Right renal pelvis (tissue), 4 donors: ENCODE data around the gene OR9Q1. TPM values are rescaled to one million over a fixed set of nuclear protein-coding genes. Genes with fewer than 3 reads are reported as not detected.

Experiments used
- DNase-seq, 4 donors: peaks; one replicate each; pipeline ENCODE4 v3.0.0-alpha.2; 2013; ENCODE audit warnings: low read depth in 4 of 4, low spot score in 3 of 4, missing footprints in 1 of 4
- polyA plus RNA-seq, 4 donors: library from polyadenylated mRNA; unstranded; fragments of 120-200 nt; gene quantifications; one replicate each; pipeline ENCODE4 v1.2.1, GENCODE V29; 2013; ENCODE audit not compliant: insufficient read length in 4 of 4

Gene OR9Q1
- polyA plus RNA-seq, 4 donors = not detected

DNA sequence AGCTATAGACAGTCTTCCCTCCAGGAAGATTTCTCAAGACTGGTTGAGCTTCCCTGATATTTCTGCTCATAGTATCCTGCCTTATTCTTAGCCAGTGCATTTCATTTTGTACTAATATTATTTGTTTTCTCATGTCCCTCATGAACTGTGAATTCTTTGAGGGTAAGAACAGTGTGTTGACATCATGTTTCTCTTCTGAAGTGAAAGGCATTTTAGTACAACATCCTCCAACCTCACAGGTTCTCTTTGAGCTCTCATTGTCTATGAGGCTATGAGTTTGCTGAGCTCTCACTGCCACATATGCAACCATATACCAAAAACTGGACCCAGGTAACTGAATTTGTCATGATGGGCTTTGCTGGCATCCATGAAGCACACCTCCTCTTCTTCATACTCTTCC is 7.0 kb downstream of the OR9Q1 start, which contains the start of gene OR6Q1:
TSS of gene OR6Q1 (plus strand) at position 301 of the 400 bp plus-strand sequence. CDS start at position 301, 0 bp downstream.
- DNase-seq = no peak

GRCh38 chr11:58034471-58034870 is 10.8 kb downstream of the OR9Q1 start:
- no peak for DNase-seq

- no peak for DNase-seq
Measured at GRCh38 chr11:58039589-58039988, 15.9 kb downstream of the OR9Q1 start.

- DNase-seq = no peak
Measured at GRCh38 chr11:58043379-58043778, 19.7 kb downstream of the OR9Q1 start.

- DNase-seq = no peak
Measured at GRCh38 chr11:58046231-58046630, 22.6 kb downstream of the OR9Q1 start.

DNA sequence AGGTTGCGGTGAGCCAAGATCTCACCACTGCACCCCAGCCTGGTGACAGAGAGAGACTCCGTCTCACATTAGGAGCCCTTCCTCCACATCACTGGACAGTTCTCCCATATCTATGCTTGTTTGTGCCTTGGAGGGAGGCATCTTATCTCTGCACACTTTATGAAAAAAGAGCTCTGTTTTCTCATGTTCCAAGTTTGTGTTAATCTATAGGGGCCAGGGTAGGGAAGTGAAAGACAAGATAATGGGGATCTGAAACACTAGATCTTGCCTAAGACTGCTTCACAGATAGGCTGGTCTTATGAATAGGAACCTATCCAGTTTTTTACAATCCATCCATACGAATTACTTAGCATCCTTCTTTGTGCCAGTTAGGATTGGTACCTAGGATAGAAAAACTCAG is 24.1 kb downstream of the OR9Q1 start:
- DNase-seq = no peak

GRCh38 chr11:58055806-58056401 is 32.2 kb downstream of the OR9Q1 start:
- DNase-seq = no peak

DNA sequence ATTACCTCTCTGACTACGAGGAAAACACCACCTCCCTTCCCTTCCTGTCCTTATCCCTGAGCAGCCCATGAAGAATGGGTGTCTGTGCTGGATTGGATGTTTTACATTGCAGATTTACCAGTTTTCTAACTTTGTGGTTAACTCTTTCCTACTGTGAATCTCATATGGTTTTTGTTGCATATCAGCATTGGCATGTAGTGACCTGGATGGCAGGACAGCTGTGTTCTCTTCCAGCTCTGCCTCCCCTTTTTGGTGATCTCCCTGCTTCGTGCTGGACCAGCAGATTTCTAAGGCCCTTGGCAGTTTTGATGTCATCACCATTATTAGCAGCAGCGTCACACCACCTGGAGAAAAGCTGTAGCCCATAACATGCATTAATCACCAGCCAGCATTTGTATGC is 33.8 kb downstream of the OR9Q1 start:
- DNase-seq = no peak

- no peak for DNase-seq
Measured at GRCh38 chr11:58058276-58059006, 34.8 kb downstream of the OR9Q1 start.

GRCh38 chr11:58059007-58059350 is 35.3 kb downstream of the OR9Q1 start:
- no peak for DNase-seq

DNA sequence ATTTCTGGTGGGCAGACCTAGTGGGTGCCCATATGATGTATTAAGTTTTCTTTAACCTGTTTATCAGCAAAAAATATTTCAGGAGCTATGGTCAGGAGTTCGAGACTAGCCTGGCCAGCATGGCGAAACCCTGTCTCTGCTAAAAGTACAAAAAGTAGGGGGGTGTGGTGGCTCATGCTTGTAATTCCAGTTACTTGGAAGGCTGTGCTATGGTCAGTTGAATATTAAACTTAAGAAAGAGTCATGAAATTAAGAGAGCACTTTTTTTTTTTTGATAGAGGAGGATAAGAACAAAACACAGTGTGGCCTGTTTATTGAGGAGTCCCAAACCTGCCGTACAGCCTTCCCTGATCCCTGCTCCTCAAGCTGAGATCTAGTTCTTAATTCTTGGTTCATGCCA is 36.9 kb downstream of the OR9Q1 start:
- DNase-seq = no peak

GRCh38 chr11:58060939-58061672 is 37.4 kb downstream of the OR9Q1 start:
- no peak for DNase-seq

- DNase-seq = no peak
Measured at GRCh38 chr11:58061813-58062212, 38.1 kb downstream of the OR9Q1 start.

GRCh38 chr11:58067685-58068084 is 44.0 kb downstream of the OR9Q1 start:
- DNase-seq = no peak

DNA sequence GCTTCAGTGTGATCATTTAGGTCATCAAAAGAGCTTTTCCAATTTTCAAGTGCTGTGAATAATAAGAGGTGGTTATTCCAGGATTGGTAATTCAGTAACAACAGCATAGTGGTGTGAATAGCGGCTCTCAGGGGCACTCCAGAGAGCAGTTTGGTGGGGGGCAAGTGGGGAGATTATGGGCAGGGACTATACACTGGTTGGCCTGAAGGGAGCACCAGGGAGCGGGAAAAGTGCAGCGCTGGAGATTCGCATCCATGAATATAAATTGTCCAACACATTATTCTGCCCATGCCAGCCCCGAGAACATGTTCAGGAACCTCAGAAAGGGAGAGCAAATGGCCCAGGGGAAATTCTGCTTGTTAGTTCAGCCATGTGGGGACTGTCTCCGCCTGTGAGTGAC is 45.0 kb downstream of the OR9Q1 start:
- DNase-seq = no peak

- DNase-seq = no peak
Measured at GRCh38 chr11:58070585-58070984, 46.9 kb downstream of the OR9Q1 start.

GRCh38 chr11:58075781-58076180 is 52.1 kb downstream of the OR9Q1 start:
- no peak for DNase-seq

DNA sequence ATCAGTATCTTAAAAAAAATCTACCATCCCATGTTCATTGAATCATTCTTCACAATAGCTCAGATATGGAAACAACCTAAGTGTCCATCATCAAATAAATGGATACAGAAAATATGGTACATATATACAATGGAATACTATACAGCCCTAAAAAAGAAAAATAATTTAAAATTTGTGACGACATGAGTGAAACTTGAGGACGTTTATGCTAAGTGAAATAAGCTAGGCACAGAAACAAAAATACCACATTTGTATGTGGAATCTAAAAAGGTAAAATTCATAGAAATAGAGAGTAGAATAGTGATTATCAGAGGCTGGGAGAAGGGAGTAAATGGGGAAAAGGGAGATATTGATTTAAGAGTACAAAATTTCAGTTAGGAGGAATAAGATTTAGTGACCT is 62.8 kb downstream of the OR9Q1 start:
- DNase-seq = no peak

GRCh38 chr11:58097437-58097836 is 73.8 kb downstream of the OR9Q1 start:
- DNase-seq = no peak

DNA sequence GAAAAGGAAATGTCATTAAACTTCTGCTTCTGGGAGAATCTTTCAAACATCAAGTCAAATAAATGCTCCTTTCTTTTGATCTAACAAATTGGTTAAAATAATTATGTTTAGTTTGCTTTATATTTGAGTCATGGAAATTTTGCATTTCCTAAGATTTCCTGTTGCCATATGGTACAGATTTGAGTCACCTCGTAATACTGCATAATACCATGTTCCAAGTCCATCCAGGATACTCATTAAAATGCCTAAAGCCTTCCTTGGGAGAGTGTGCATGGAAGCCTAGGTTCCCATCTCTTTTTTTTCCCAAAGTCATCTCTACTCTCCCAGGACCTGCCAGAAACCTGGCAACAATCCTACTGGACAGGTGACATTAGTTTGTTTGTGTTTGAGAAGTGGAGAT is 97.4 kb downstream of the OR9Q1 start:
- DNase-seq = no peak

- DNase-seq = no peak
Measured at GRCh38 chr11:58125469-58125868, 101.8 kb downstream of the OR9Q1 start, which contains the start of gene OR9I1. Gene OR9I1 (minus strand): TSS chr11:58125530. CDS start chr11:58119444, 6,086 bp downstream.

- no peak for DNase-seq
Measured at GRCh38 chr11:58127350-58127749, 103.7 kb downstream of the OR9Q1 start.
